Endothelial cell of umbilical vein (primary cell): ENCODE results near the gene TOMM40. TPM values are rescaled to one million over a fixed set of nuclear protein-coding genes. Genes with fewer than 3 reads are reported as not detected.

Experiments
- BruUV-seq: library from RNA; stranded (reverse); fragments of 400-500 nt; replicated peaks from 2 replicates; lab custom pipeline; 2021; lab: Mats Ljungman, UMichigan
- CTCF ChIA-PET: fragments of 300-600, 350-600 bp; sonication (Branson Sonifier 250); formaldehyde crosslinking; loops from one replicate; lab custom pipeline; 2021; ENCODE audit warnings: antibody characterized with exemption, inconsistent platforms; lab: Charles Lee
- POLR2A ChIA-PET: fragments of 300-600, 350-600 bp; sonication (Branson Sonifier 250); formaldehyde crosslinking; loops from one replicate; lab custom pipeline; 2021; ENCODE audit warnings: antibody characterized with exemption, inconsistent platforms; lab: Charles Lee
- DNase-seq: peaks from one replicate; pipeline ENCODE4 v3.0.0-alpha.2; 2011; ENCODE audit warnings: low read depth, low spot score
- FAIRE-seq: peaks from 2 replicates; lab custom pipeline; 2011; peaks lifted over from hg19 to GRCh38; lab: Jason Lieb, UNC
- H2AFZ ChIP-seq: 2 replicates; pipeline ENCODE4 v1.6.0; 2012; ENCODE audit warnings: low read depth, low read length, control low read depth, inconsistent platforms
- H3K27ac ChIP-seq: 2 replicates; pipeline ENCODE4 v1.5.1; 2011; ENCODE audit warnings: low read depth, mild to moderate bottlenecking, control low read depth, low read length, moderate library complexity; ENCODE audit not compliant: insufficient read depth
- H3K27me3 ChIP-seq, 2 experiments: 2 replicates each; pipeline versions ENCODE4 v1.6.0 to v1.6.1; 2011; ENCODE audit warnings: low read length in 2 of 2, mixed read lengths in 1 of 2; ENCODE audit not compliant: control insufficient read depth in 2 of 2, insufficient read depth in 2 of 2
- H3K36me3 ChIP-seq, 2 experiments: 2 replicates in 1 of 2; 3 replicates in 1 of 2; pipeline ENCODE4 v1.5.1; 2011; ENCODE audit warnings: low read length in 2 of 2, mild to moderate bottlenecking in 1 of 2, moderate library complexity in 1 of 2; ENCODE audit not compliant: control insufficient read depth in 2 of 2, insufficient read depth in 2 of 2; ENCODE audit errors: extremely low read depth in 1 of 2
- H3K4me1 ChIP-seq: 3 replicates; pipeline ENCODE4 v1.5.1; 2011; ENCODE audit warnings: mild to moderate bottlenecking, low read length; ENCODE audit not compliant: control insufficient read depth, insufficient read depth; ENCODE audit errors: extremely low read depth
- H3K4me2 ChIP-seq: 2 replicates; pipeline ENCODE4 v1.6.1; 2011; ENCODE audit warnings: low read length, control low read depth, mixed read lengths; ENCODE audit not compliant: insufficient read depth
- H3K4me3 ChIP-seq, 3 experiments: fragments of 200-600 bp in 1 of 3; sonication (generic), shearing (Covaris generic) in 1 of 3; replicated peaks in 1 of 3; 2 replicates each; pipeline ENCODE4 v1.5.1; 2011 to 2016; ENCODE audit warnings: control low read depth in 3 of 3, low read length in 3 of 3, mild to moderate bottlenecking in 2 of 3, inconsistent platforms in 1 of 3, low read depth in 1 of 3, moderate library complexity in 1 of 3; ENCODE audit not compliant: insufficient read depth in 1 of 3
- H3K79me2 ChIP-seq: 2 replicates; pipeline ENCODE4 v1.6.0; 2012; ENCODE audit warnings: low read length, inconsistent platforms; ENCODE audit not compliant: control insufficient read depth, insufficient read depth
- H3K9ac ChIP-seq: replicated peaks from 2 replicates; pipeline ENCODE3; 2011; ENCODE audit warnings: low read length, control low read depth; ENCODE audit not compliant: insufficient read depth; ENCODE audit errors: extremely low read depth
- H3K9me1 ChIP-seq: replicated peaks from 3 replicates; pipeline ENCODE4 v1.6.0; 2011; ENCODE audit warnings: mild to moderate bottlenecking, low read length; ENCODE audit not compliant: control insufficient read depth, insufficient read depth; ENCODE audit errors: extremely low read depth
- H3K9me3 ChIP-seq: replicated peaks from 2 replicates; pipeline ENCODE4 v1.5.1; 2012; ENCODE audit warnings: low read length, inconsistent platforms; ENCODE audit not compliant: control insufficient read depth, insufficient read depth
- H4K20me1 ChIP-seq: replicated peaks from 2 replicates; pipeline ENCODE3; 2011; ENCODE audit warnings: mild to moderate bottlenecking, low read length; ENCODE audit not compliant: control insufficient read depth, insufficient read depth; ENCODE audit errors: extremely low read depth
- CTCF ChIP-seq, 2 donors: IDR thresholded peaks; 1 replicate in 1 of 2; 2 replicates in 1 of 2; pipeline ENCODE4 v1.5.1; 2011; ENCODE audit warnings: low read length in 2 of 2, mild to moderate bottlenecking in 2 of 2, moderate library complexity in 2 of 2, control low read depth in 1 of 2, inconsistent platforms in 1 of 2, low read depth in 1 of 2; ENCODE audit not compliant: insufficient read depth in 1 of 2; ENCODE audit errors: extremely low read depth in 1 of 2
- EZH2 ChIP-seq: IDR thresholded peaks from 2 replicates; pipeline ENCODE4 v1.6.1; 2012; ENCODE audit warnings: borderline replicate concordance, low read depth, mild to moderate bottlenecking, moderate library complexity, low read length, inconsistent platforms; ENCODE audit not compliant: severe bottlenecking
- FOS ChIP-seq: IDR thresholded peaks from 2 replicates; pipeline ENCODE4 v1.6.1; 2011; ENCODE audit warnings: mild to moderate bottlenecking, low read length, moderate library complexity, borderline replicate concordance; ENCODE audit not compliant: insufficient read depth
- GATA2 ChIP-seq: IDR thresholded peaks from 2 replicates; pipeline ENCODE4 v1.7.0; 2011; ENCODE audit warnings: low read depth, mild to moderate bottlenecking, moderate library complexity, mixed read lengths, low read length; ENCODE audit not compliant: insufficient read length, insufficient read depth
- JUN ChIP-seq: IDR thresholded peaks from 2 replicates; pipeline ENCODE4 v1.6.1; 2011; ENCODE audit warnings: borderline replicate concordance, low read depth; ENCODE audit not compliant: insufficient read length, insufficient read depth
- MAX ChIP-seq: IDR thresholded peaks from 2 replicates; pipeline ENCODE4 v1.6.1; 2011; ENCODE audit not compliant: insufficient read depth, insufficient read length
- MYC ChIP-seq: IDR thresholded peaks from one replicate; pipeline ENCODE4 v1.6.1; 2011; ENCODE audit warnings: mild to moderate bottlenecking, low read depth, low read length
- POLR2A ChIP-seq: IDR thresholded peaks from 2 replicates; pipeline ENCODE4 v1.6.1; 2012; ENCODE audit warnings: low read depth, mild to moderate bottlenecking, control low read depth, low read length
- POLR2AphosphoS5 ChIP-seq: IDR thresholded peaks from 2 replicates; pipeline ENCODE4 v1.6.1; 2012; ENCODE audit warnings: low read depth, mild to moderate bottlenecking, control low read depth, low read length, moderate library complexity; ENCODE audit not compliant: insufficient read depth
- dilution Hi-C: fragments of 300-500 bp; cut with MboI; formaldehyde crosslinking; loops from one replicate; pipeline ENCODE4 v1.15.0; 2019; ENCODE audit warnings: low sequenced_read_pairs; ENCODE audit not compliant: extremely low pct_ligation_motif_present
- intact Hi-C: fragments of 100-400 bp; cut with micrococcal nuclease; formaldehyde crosslinking; loops from one replicate; pipeline ENCODE4 v1.10.0; 2022
- polyA plus RNA-seq, 4 experiments: library from polyadenylated mRNA; depleted of rRNA in 3 of 4; stranded (reverse) in 3 of 4; unstranded in 1 of 4; fragments of >200 nt; gene quantifications; 2 replicates each; pipeline versions ENCODE4 v1.2.1 to v1.2.3, GENCODE V29; 2011 to 2012; ENCODE audit warnings: missing spikeins in 1 of 4
- total RNA-seq: library from RNA; stranded (reverse); gene quantifications from 2 replicates; pipeline ENCODE4 v1.2.3, GENCODE V29; 2021

The TOMM40 gene
- total and polyA plus RNA-seq, 2 donors (not counting 3 experiments of a cell fraction or from before 2014, with no cell fraction given) = 71.8 to 90.7 TPM

- Histone ChIP-seq H3K9me3 (no peaks in the 10 kb centered on the region), H3K4me3 (no peak overlapping the region), H3K27me3 (no peaks in the 10 kb centered on the region), H3K27ac (no peak overlapping the region), H2AFZ (no peak overlapping the region), H3K79me2 (peaks cover 35% of the 10 kb centered on the region), H3K4me2 (no peak overlapping the region), H3K4me1 (peaks cover 16% of the 10 kb centered on the region), H3K36me3 (peaks cover 9 to 35% of the 10 kb centered on the region in 2 experiments), H4K20me1 (no peaks in the 10 kb centered on the region), H3K9ac (no peak overlapping the region), H3K9me1 (no peaks in the 10 kb centered on the region)
- CTCF ChIA-PET = no interaction called here
- intact Hi-C loops (loop anchor here (5.0 kb wide), 1 partner anchor 112 kb away; no protein-coding TSS in a partner anchor), dilution Hi-C loops (no loop called here)
- TF ChIP-seq POLR2AphosphoS5 (no peak), FOS (no peak), POLR2A (no peak), JUN (no peak), EZH2 (no peak), CTCF (IDR thresholded peaks at IDR 0.05; ENCODE audit: extremely low read depth in 1 of 2, insufficient read depth in 1 of 2, low read depth in 1 of 2, low read length in 2 of 2) (no peak), MAX (no peak), MYC (no peak), GATA2 (no peak)
- no TSS peak for BruUV-seq
- POLR2A ChIA-PET = no interaction called here
- DNase-seq = no peak
- FAIRE-seq = no peak
Measured at GRCh38 chr19:44894052-44894400, 3.0 kb downstream of the TOMM40 start.
